Skeletal muscle tissue (tissue), 4 donors: ENCODE results near the gene SNRNP35. TPM values are rescaled to one million over a fixed set of nuclear protein-coding genes. Genes with fewer than 3 reads are reported as not detected.
"Not testable (repeated sequence)": the region's sequence is repeated elsewhere in the genome, so short reads cannot be mapped to it uniquely, and the experiment has no call there.

Experiments
- H3K27ac ChIP-seq: one replicate; pipeline ENCODE4 v1.7.0; 2013; ENCODE audit warnings: mild to moderate bottlenecking, low read depth, low read length, inconsistent platforms
- H3K27me3 ChIP-seq, 3 donors: one replicate each; pipeline ENCODE4 v1.7.0; 2013; ENCODE audit warnings: low read length in 3 of 3; ENCODE audit not compliant: control insufficient read depth in 3 of 3, insufficient read depth in 3 of 3
- H3K36me3 ChIP-seq, 3 donors: one replicate each; pipeline ENCODE4 v1.7.0; 2013; ENCODE audit warnings: low read length in 3 of 3; ENCODE audit not compliant: control insufficient read depth in 3 of 3, insufficient read depth in 3 of 3
- H3K4me1 ChIP-seq, 3 donors: one replicate each; pipeline ENCODE4 v1.7.0; 2013; ENCODE audit warnings: low read length in 3 of 3, mild to moderate bottlenecking in 3 of 3; ENCODE audit not compliant: control insufficient read depth in 3 of 3, insufficient read depth in 3 of 3
- H3K4me3 ChIP-seq, 3 donors: one replicate each; pipeline ENCODE4 v1.7.0; 2013; ENCODE audit warnings: low read length in 3 of 3
- H3K9ac ChIP-seq, 3 donors: one replicate each; pipeline ENCODE4 v1.7.0; 2013; ENCODE audit warnings: low read length in 3 of 3, mild to moderate bottlenecking in 3 of 3, moderate library complexity in 2 of 3, low read depth in 1 of 3
- H3K9me3 ChIP-seq, 3 donors: one replicate each; pipeline ENCODE4 v1.7.0; 2013; ENCODE audit warnings: low read length in 3 of 3; ENCODE audit not compliant: control insufficient read depth in 3 of 3
- total RNA-seq: library from RNA; depleted of rRNA; stranded (reverse); fragments of >200 nt; gene quantifications from one replicate; pipeline ENCODE4 v1.2.3, GENCODE V29; 2014
- donor health status: Osteomylitis.

The SNRNP35 gene
- total RNA-seq, 1 donor from 2014 or later = 15.7 TPM

DNA sequence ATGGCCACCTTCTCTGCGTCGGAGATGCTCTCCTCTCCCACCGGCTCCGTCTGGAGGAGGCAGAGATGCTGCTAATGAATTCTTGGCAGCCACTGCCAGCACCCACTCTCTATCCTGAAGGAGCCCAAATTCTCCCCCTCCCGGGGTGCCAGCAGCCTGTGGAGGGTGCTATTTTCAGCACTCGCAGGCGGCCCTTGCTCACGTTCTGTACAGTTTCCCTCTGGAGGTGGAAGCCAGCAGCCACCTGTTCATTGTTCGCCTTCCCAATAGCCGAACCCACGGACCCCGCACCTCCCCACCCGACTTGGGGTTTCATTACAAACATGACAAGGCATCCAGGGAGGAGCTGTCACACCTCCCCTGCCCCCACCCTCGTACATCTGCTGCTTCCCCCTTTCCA lies 27.8 kb downstream of the SNRNP35 start:
- Histone ChIP-seq H3K36me3 (peaks cover 0 to 25% (median 19%) of the 10 kb centered on the region in 3 donors), H3K27me3 (no peaks in the 10 kb centered on the region), H3K9ac (peak overlapping the region in 1 of 3 donors; percentile 10), H3K27ac (peak overlapping the region; percentile 9), H3K4me3 (no peak overlapping the region), H3K4me1 (peaks cover 0 to 17% (median 6%) of the 10 kb centered on the region in 3 donors), H3K9me3 (no peaks in the 10 kb centered on the region)

- H3K9ac ChIP-seq = no peak overlapping the region
- no peak overlapping the region for H3K27ac ChIP-seq
- H3K4me1 ChIP-seq = peaks cover 4 to 20% (median 10%) of the 10 kb centered on the region in 3 donors
- no peaks in the 10 kb centered on the region for H3K9me3 ChIP-seq
- no peaks in the 10 kb centered on the region for H3K27me3 ChIP-seq
- no peak overlapping the region for H3K4me3 ChIP-seq
- H3K36me3 ChIP-seq = peaks cover 0 to 28% (median 19%) of the 10 kb centered on the region in 3 donors
Measured at GRCh38 chr12:123487428-123487827, 29.5 kb downstream of the SNRNP35 start.

GRCh38 chr12:123488539-123489230 lies 30.7 kb downstream of the SNRNP35 start:
- Histone ChIP-seq H3K9me3 (no peaks in the 10 kb centered on the region), H3K27ac (peak overlapping the region; percentile 36), H3K4me3 (no peak overlapping the region), H3K9ac (no peak overlapping the region), H3K27me3 (no peaks in the 10 kb centered on the region), H3K36me3 (peaks cover 0 to 19% (median 18%) of the 10 kb centered on the region in 3 donors), H3K4me1 (peaks cover 13 to 29% (median 18%) of the 10 kb centered on the region in 3 donors)

GRCh38 chr12:123489580-123489979 lies 31.6 kb downstream of the SNRNP35 start:
- peaks cover 0 to 15% (median 11%) of the 10 kb centered on the region in 3 donors for H3K36me3 ChIP-seq
- peaks cover 19 to 35% (median 26%) of the 10 kb centered on the region in 3 donors for H3K4me1 ChIP-seq
- H3K9me3 ChIP-seq = no peaks in the 10 kb centered on the region
- no peak overlapping the region for H3K9ac ChIP-seq
- H3K4me3 ChIP-seq = no peak overlapping the region
- H3K27ac ChIP-seq = no peak overlapping the region
- no peaks in the 10 kb centered on the region for H3K27me3 ChIP-seq

GRCh38 chr12:123490089-123490488 lies 32.1 kb downstream of the SNRNP35 start:
- H3K4me3 ChIP-seq = no peak overlapping the region
- no peak overlapping the region for H3K9ac ChIP-seq
- H3K27me3 ChIP-seq = no peaks in the 10 kb centered on the region
- H3K36me3 ChIP-seq = peaks cover 0 to 12% (median 11%) of the 10 kb centered on the region in 3 donors
- H3K9me3 ChIP-seq = no peaks in the 10 kb centered on the region
- peaks cover 24 to 40% (median 31%) of the 10 kb centered on the region in 3 donors for H3K4me1 ChIP-seq
- H3K27ac ChIP-seq = no peak overlapping the region

- peak overlapping the region; percentile 23 for H3K27ac ChIP-seq
Measured at GRCh38 chr12:123491056-123491455, 33.1 kb downstream of the SNRNP35 start.

GRCh38 chr12:123491481-123491880 lies 33.5 kb downstream of the SNRNP35 start:
- Histone ChIP-seq H3K9me3 (no peaks in the 10 kb centered on the region), H3K36me3 (peaks cover 3 to 10% (median 9%) of the 10 kb centered on the region in 3 donors), H3K9ac (no peak overlapping the region), H3K4me3 (no peak overlapping the region), H3K27me3 (no peaks in the 10 kb centered on the region), H3K27ac (peak overlapping the region; percentile 23), H3K4me1 (peaks cover 25 to 35% (median 28%) of the 10 kb centered on the region in 3 donors)

More at GRCh38 chr12:123491056-123491455, 33.1 kb downstream of the SNRNP35 start:
- no peaks in the 10 kb centered on the region for H3K9me3 ChIP-seq
- H3K4me3 ChIP-seq = no peak overlapping the region
- no peak overlapping the region for H3K9ac ChIP-seq
- H3K4me1 ChIP-seq = peaks cover 25 to 37% (median 28%) of the 10 kb centered on the region in 3 donors
- no peaks in the 10 kb centered on the region for H3K27me3 ChIP-seq
- peaks cover 0 to 6% (median 6%) of the 10 kb centered on the region in 3 donors for H3K36me3 ChIP-seq

DNA sequence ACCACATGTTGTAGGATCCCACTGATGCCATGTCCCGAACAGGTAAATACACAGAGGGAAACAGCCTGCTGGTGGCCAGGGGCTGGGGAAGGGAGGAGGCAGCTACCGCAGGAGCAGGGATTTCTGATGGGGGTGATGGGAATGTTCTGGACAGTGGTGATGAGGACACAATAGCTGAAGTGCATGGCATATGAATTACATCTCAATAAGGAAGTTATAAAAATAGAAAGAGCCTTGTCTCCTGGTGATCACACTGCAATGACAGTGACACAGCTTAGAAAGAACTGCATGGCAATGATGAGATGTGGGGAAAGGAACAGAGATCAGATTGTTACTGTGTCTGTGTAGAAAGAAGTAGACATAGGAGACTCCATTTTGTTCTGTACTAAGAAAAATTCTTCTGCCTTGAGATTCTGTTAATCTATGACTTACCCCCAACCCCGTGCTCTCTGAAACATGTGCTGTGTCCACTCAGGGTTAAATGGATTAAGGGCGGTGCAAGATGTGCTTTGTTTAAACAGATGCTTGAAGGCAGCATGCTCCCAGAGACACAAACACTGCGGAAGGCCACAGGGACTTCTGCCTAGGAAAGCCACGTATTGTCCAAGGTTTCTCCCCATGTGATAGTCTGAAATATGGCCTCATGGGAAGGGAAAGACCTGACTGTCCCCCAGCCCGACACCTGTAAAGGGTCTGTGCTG lies 34.5 kb downstream of the SNRNP35 start:
- Histone ChIP-seq H3K36me3 (peaks cover 11 to 18% (median 15%) of the 10 kb centered on the region in 3 donors), H3K4me1 (peaks cover 25 to 35% (median 28%) of the 10 kb centered on the region in 3 donors), H3K27ac (peak overlapping the region; percentile 31), H3K9ac (peak overlapping the region in 1 of 3 donors; percentile 25)
- H3K4me3 ChIP-seq, H3K27me3 ChIP-seq, H3K9me3 ChIP-seq: not testable (repeated sequence)

DNA sequence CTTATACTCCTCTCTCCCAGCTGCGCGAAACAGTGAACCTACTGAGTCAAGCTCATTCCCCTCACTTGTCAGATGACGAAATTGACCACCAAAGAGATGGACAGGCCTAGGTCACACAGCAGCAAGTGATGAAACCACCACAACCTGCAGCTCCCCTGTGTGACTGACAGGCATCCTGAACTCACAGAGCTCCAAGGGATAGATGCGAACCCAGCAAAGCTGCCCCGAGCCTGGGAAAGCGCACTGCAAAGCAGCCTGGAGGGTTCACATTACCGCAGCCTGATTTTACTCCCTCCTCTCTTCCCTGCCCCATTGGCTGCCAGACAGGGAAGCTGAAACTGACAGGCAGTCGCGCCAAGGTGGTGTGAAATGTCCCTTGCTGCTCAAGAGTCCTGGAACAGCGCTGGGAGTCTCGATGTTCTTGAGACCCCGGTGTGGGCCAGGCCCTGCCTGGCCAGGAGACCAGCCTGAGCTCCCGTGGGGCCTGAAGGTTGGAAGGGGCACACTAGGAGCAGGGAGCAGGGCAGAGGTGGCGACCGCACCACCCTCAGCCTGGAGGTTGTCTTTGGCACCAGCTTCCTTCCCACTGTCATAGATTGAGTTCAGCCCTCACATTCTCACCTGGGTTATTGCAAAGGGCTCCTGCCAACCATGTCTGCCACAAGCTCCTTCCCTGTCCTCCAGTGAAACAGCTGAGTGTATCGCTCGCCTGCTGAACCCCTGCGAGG lies 36.3 kb downstream of the SNRNP35 start:
- H3K27ac ChIP-seq = peak overlapping the region; percentile 83
- H3K27me3 ChIP-seq = no peaks in the 10 kb centered on the region
- H3K4me3 ChIP-seq = peak overlapping the region; percentile 35 to 54 (median 38)
- peaks cover 25 to 28% (median 26%) of the 10 kb centered on the region in 3 donors for H3K4me1 ChIP-seq
- H3K9ac ChIP-seq = peak overlapping the region; percentile 63 to 77 (median 74)
- no peaks in the 10 kb centered on the region for H3K9me3 ChIP-seq
- peaks cover 26 to 29% (median 27%) of the 10 kb centered on the region in 3 donors for H3K36me3 ChIP-seq
